Spleen (tissue), 11 donors: ENCODE results near the gene EYA2. TPM values are rescaled to one million over a fixed set of nuclear protein-coding genes. Genes with fewer than 3 reads are reported as not detected.
A peak's percentile ranks its signal among the peaks of the same experiment; 100 is the strongest.
"Not testable (repeated sequence)": the region's sequence is repeated elsewhere in the genome, so short reads cannot be mapped to it uniquely, and the experiment has no call there.

Experiments
- DNase-seq: peaks from one replicate; pipeline ENCODE4 v3.0.0-alpha.2; 2020
- H3K27ac ChIP-seq, 8 donors: fragments of 200-600 bp; sonication (generic) in 7 of 8; 1 replicate in 4 of 8; 2 replicates in 4 of 8; pipeline versions ENCODE4 v1.5.0 to v1.8.0; 2016 to 2021; ENCODE audit warnings: inconsistent platforms in 4 of 8, mild to moderate bottlenecking in 4 of 8, moderate library complexity in 1 of 8
- H3K27me3 ChIP-seq, 7 donors: fragments of 200-600 bp; sonication (generic) in 6 of 7; replicated peaks in 1 of 7; 1 replicate in 4 of 7; 2 replicates in 3 of 7; pipeline versions ENCODE4 v1.5.0 to v1.8.0; 2016 to 2021; ENCODE audit warnings: inconsistent platforms in 3 of 7, mild to moderate bottlenecking in 1 of 7
- H3K36me3 ChIP-seq, 6 donors: fragments of 200-600 bp; sonication (generic) in 5 of 6; 1 replicate in 4 of 6; 2 replicates in 2 of 6; pipeline versions ENCODE4 v1.5.0 to v1.8.0; 2016 to 2021; ENCODE audit warnings: inconsistent platforms in 2 of 6
- H3K4me1 ChIP-seq, 6 donors: fragments of 200-600 bp; sonication (generic) in 5 of 6; 1 replicate in 3 of 6; 2 replicates in 3 of 6; pipeline versions ENCODE4 v1.5.0 to v1.8.0; 2016 to 2021; ENCODE audit warnings: inconsistent platforms in 3 of 6
- H3K4me3 ChIP-seq, 8 donors: fragments of 200-600 bp; sonication (generic) in 7 of 8; 1 replicate in 4 of 8; 2 replicates in 4 of 8; pipeline versions ENCODE4 v1.5.0 to v1.8.0; 2016 to 2021; ENCODE audit warnings: inconsistent platforms in 4 of 8, mild to moderate bottlenecking in 4 of 8, moderate library complexity in 2 of 8
- H3K9me3 ChIP-seq, 8 donors: fragments of 200-600 bp; sonication (generic) in 7 of 8; 1 replicate in 4 of 8; 2 replicates in 4 of 8; pipeline versions ENCODE4 v1.5.0 to v1.8.0; 2016 to 2021; ENCODE audit warnings: inconsistent platforms in 4 of 8
- POLR2A ChIP-seq, 3 donors: fragments of 450-650 bp; IDR thresholded peaks; one replicate each; pipeline ENCODE4 v1.5.1; 2017; ENCODE audit warnings: antibody characterized with exemption in 3 of 3, mild to moderate bottlenecking in 1 of 3
- POLR2AphosphoS5 ChIP-seq, 3 donors: sonication (generic); formaldehyde crosslinking; IDR thresholded peaks; one replicate each; pipeline ENCODE4 v1.5.1; 2017; ENCODE audit warnings: antibody characterized with exemption in 3 of 3
- WGBS, 5 donors: extraction: QIAGEN DNeasy Blood & Tissue Kit in 3 of 5; methylation state at CpG; one replicate each; pipeline versions ENCODE4 v1.1.5 to v1.1.7; 2013 to 2018; 5-methylcytosine and 5-hydroxymethylcytosine counted together
- intact Hi-C: fragments of 100-400 bp; cut with DNase I; formaldehyde crosslinking; loops from one replicate; pipeline ENCODE4 v1.15.0; 2023; ENCODE audit warnings: low total_unique reads
- polyA plus RNA-seq, 3 donors: library from polyadenylated mRNA; stranded (reverse); fragments of 200-250 nt; gene quantifications; one replicate each; pipeline ENCODE4 v1.2.1, GENCODE V29; 2013
- total RNA-seq, 7 donors: library from RNA; depleted of rRNA in 3 of 7; stranded (reverse); fragments of >200 nt in 3 of 7; fragmentation: NEBNext Ultra II Directional in 4 of 7; extraction: Animal tissue kit (Norgen Biotek cat#: 25700) in 4 of 7; gene quantifications; one replicate each; pipeline versions ENCODE4 v1.1.0 to v1.2.1, GENCODE V29; 2016 to 2021
- TF ChIP-seq, protein P1 (sequence below), 11 experiments: fragments of 200-600 bp in 7 of 11; fragments of 450-650 bp in 4 of 11; sonication (generic) in 4 of 11; IDR thresholded peaks in 8 of 11; conservative IDR thresholded peaks in 3 of 11; 1 replicate in 7 of 11; 2 replicates in 4 of 11; pipeline versions ENCODE4 v1.4.0 to v1.8.0; 2016 to 2021; ENCODE audit warnings: antibody characterized with exemption in 11 of 11, inconsistent platforms in 4 of 11, mild to moderate bottlenecking in 1 of 11
- donor health status: healthy with polysubstance abuse.
- donor health status: DM: no; HTN: no; CAD: no; lungs with moderate emphysema.
- donor health status: DM: no; HTN: no; CAD: no.
- donor health status: Bipolar disorder and iron deficiency.
- donor health status: healthy.
- donor health status: DM: no; HTN: no; CAD: no.
- donor health status: DM: yes; HTN: yes; CAD: no.

The EYA2 gene
- total and polyA plus RNA-seq, 10 donors = 0.26 to 0.76 (median 0.51) TPM; not detected in 1

DNA sequence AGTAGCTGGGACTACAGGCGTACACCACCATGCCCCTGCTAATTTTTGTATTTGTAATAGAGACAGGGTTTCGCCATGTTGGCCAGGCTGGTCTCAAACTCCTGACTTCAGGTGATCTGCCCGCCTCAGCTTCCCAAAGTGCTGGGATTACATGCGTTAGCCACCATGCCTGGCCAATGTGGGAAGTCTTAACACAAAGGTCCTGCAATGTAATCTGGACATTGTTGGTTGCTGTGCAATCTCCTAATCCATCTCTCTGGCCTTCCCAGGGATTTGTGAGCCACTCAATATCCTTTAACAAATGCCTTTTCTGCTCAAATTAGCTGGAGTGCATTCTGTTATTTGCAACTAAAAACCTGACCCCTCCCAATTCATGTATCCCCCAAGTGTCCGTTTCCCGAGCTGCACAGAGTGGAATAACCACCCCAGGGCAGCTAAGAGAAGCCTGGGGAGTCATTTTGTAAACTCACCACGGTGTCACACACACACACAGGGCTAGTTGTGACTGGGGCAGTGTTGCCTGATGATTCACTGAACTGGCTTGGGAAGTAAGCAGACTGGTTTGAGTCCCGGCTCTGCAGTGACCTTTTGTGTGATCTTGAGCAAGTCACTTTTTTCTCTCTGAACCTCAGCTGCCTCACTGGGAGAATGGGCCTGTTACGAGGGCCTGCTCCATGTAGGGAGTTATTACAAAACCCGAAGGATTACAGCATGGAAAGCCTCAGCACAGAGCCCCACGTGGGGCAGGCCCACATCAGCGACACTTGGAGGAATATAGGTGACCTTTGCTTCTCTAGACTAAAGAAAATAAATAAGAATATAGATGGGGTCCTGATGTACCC, 309.6 kb downstream of the EYA2 start:
- H3K4me1 ChIP-seq = peaks cover 0 to 23% (median 4%) of the 10 kb centered on the region in 6 donors
- H3K9me3 ChIP-seq = no peaks in the 10 kb centered on the region
- H3K27me3 ChIP-seq = no peaks in the 10 kb centered on the region
- peaks cover 0 to 21% (median 13%) of the 10 kb centered on the region in 6 donors for H3K36me3 ChIP-seq
- peak; percentile 23 for DNase-seq
- intact Hi-C loops = no loop called here
- no peak overlapping the region for H3K27ac ChIP-seq
- TF ChIP-seq, protein P1, sequence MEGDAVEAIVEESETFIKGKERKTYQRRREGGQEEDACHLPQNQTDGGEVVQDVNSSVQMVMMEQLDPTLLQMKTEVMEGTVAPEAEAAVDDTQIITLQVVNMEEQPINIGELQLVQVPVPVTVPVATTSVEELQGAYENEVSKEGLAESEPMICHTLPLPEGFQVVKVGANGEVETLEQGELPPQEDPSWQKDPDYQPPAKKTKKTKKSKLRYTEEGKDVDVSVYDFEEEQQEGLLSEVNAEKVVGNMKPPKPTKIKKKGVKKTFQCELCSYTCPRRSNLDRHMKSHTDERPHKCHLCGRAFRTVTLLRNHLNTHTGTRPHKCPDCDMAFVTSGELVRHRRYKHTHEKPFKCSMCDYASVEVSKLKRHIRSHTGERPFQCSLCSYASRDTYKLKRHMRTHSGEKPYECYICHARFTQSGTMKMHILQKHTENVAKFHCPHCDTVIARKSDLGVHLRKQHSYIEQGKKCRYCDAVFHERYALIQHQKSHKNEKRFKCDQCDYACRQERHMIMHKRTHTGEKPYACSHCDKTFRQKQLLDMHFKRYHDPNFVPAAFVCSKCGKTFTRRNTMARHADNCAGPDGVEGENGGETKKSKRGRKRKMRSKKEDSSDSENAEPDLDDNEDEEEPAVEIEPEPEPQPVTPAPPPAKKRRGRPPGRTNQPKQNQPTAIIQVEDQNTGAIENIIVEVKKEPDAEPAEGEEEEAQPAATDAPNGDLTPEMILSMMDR (IDR thresholded peaks at IDR 0.05 in 8 of 11, conservative IDR thresholded peaks at IDR 0.05 in 3 of 11) = no peak
- TF ChIP-seq POLR2AphosphoS5 (IDR thresholded peaks at IDR 0.05) (no peak), POLR2A (IDR thresholded peaks at IDR 0.05) (no peak)
- H3K4me3 ChIP-seq = no peak overlapping the region
- 87 to 97% (median 89%) methylated on average over 12 of the region's 12 CpGs for WGBS, 5 donors

DNA sequence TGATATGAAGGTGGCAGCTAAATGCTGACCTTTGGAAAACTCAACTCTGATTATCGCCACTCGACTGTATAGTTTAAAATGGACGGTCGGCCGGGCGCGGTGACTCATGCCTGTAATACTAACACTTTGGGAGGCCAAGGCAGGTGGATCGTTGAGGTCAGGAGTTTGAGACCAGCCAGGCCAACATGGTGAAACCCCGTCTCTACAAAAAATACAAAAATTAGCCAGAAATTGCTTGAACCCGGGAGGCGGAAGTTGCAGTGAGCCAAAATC, 310.1 kb downstream of the EYA2 start:
- intact Hi-C loops, H3K4me3 ChIP-seq, H3K9me3 ChIP-seq, H3K27ac ChIP-seq, H3K27me3 ChIP-seq: not testable (repeated sequence)
- WGBS, 5 donors = 94 to 98% (median 96%) methylated on average over 11 of the region's 11 CpGs
- Histone ChIP-seq H3K36me3 (peaks cover 0 to 27% (median 18%) of the 10 kb centered on the region in 6 donors), H3K4me1 (peaks cover 0 to 23% (median 4%) of the 10 kb centered on the region in 6 donors)
- DNase-seq = peak; percentile 6

DNA sequence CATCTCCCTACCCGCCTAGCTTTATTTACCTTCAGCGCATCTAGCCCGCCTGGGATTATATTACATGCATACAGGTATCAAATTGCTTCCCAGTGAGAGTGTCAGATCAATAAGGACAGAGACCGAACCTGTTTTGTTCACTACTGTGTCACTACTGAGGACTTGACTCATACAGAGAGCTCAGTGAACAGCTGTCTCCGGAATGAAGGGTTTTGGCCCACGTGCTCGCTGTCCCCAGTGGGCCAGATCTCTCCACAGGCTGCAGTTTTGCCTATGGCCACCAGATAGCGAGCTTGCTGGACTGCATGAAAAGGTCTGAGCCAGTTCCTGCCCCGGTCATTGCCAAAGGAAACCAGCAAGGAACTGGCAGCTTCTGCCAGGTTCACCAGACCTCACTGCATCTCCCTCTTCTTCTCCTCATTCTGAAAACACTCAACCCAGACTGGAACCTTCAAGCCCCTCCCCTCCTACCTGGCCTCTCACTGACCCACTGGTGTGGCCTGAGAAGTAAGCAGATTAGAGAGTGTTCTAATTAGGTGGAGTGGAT, 311.0 kb downstream of the EYA2 start:
- Histone ChIP-seq H3K27ac (no peak overlapping the region), H3K4me3 (no peak overlapping the region), H3K4me1 (peaks cover 0 to 23% (median 4%) of the 10 kb centered on the region in 6 donors), H3K27me3 (no peaks in the 10 kb centered on the region), H3K36me3 (peaks cover 0 to 36% (median 27%) of the 10 kb centered on the region in 6 donors), H3K9me3 (no peaks in the 10 kb centered on the region)
- TF ChIP-seq, protein P1 (IDR thresholded peaks at IDR 0.05 in 8 of 11, conservative IDR thresholded peaks at IDR 0.05 in 3 of 11) = peak; percentile 45 to 98 (median 63)
- TF ChIP-seq POLR2A (IDR thresholded peaks at IDR 0.05) (no peak), POLR2AphosphoS5 (IDR thresholded peaks at IDR 0.05) (peak in 2 of 3 donors; percentile 31 to 51)
- 52 to 77% (median 57%) methylated on average over 9 of the region's 9 CpGs for WGBS, 5 donors
- intact Hi-C loops = no loop called here
- DNase-seq = peak; percentile 75

DNA sequence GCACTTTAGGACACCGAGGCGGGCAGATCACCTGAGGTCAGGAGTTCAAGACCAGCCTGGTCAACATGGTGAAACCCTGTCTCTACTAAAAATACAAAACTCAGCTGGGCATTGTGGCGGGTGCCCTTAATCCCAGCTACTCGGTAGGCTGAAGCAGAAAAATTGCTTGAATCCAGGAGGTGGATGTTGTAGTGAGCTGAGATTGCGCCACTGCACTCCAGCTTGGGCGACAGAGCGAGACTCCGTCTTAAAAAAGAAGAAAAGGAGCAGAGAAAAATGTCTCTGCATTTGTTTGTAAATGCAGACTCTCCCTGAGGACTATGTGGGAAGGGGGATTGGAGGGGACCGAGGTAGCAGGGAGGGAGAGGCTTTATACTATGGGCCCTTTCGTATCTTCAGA, 311.9 kb downstream of the EYA2 start:
- DNase-seq = peak; percentile 19
- 84 to 93% (median 88%) methylated on average over 10 of the region's 10 CpGs for WGBS, 5 donors
- intact Hi-C loops, H3K27me3 ChIP-seq, H3K4me3 ChIP-seq, H3K9me3 ChIP-seq, H3K27ac ChIP-seq: not testable (repeated sequence)
- H3K36me3 ChIP-seq = peaks cover 0 to 45% (median 36%) of the 10 kb centered on the region in 6 donors
- peaks cover 0 to 23% (median 4%) of the 10 kb centered on the region in 6 donors for H3K4me1 ChIP-seq

DNA sequence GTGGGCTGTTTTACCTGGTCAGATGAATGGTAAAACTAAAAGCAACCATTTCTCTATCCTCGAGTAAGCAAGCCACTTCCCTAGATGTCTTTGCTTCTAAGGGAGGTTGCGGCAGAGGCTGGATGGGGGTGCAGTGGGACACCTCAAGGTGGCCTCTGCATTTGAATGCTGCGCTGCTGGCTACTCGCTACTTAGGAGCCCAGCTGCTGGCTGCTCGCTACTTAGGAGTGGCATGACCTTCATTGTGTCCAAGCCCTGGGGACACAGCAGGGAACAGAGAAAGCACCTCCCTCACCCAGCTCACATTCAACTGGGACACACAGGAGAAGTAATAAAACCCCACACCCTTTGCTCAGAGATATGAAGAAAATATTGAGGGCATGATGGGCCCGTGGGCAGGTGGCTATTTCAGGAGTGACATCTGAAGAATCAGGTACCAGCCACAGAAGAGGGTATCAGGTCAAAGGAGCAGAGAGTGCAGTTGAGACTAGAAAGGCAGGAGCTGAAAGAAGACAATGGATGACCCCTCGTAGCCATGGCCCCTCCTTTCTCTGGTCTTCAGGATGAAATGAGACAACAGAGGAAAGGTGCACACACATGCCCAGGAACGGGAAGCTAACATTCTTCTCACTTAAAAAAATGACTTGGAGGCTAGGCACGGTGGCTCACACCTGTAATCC, 312.5 kb downstream of the EYA2 start:
- intact Hi-C loops = no loop called here
- DNase-seq = peak; percentile 43
- 74 to 87% (median 81%) methylated on average over 6 to 9 of the region's 9 CpGs for whole genome bisulfite sequencing, 5 donors
- Histone ChIP-seq H3K27ac (peak overlapping the region in 1 of 8 donors; percentile 14), H3K4me3 (no peak overlapping the region), H3K9me3 (no peaks in the 10 kb centered on the region), H3K4me1 (peaks cover 0 to 23% (median 4%) of the 10 kb centered on the region in 6 donors), H3K36me3 (peaks cover 0 to 50% (median 42%) of the 10 kb centered on the region in 6 donors), H3K27me3 (no peaks in the 10 kb centered on the region)
- TF ChIP-seq POLR2AphosphoS5 (IDR thresholded peaks at IDR 0.05) (no peak), POLR2A (IDR thresholded peaks at IDR 0.05) (no peak)
- TF ChIP-seq, protein P1 (IDR thresholded peaks at IDR 0.05 in 8 of 11, conservative IDR thresholded peaks at IDR 0.05 in 3 of 11) = no peak
